ENCODE data around the gene EPB41L4B.
A peak's percentile ranks its signal among the peaks of the same experiment; 100 is the strongest.
"Not testable (repeated sequence)": the region's sequence is repeated elsewhere in the genome, so short reads cannot be mapped to it uniquely, and the experiment has no call there.

Gene EPB41L4B

GRCh38 chr9:109320742-109321448, at the start of gene EPB41L4B:
Gene EPB41L4B, minus strand, starts transcription at chr9:109321059. Its CDS starts 613 bp downstream, at chr9:109320446.
- Histone ChIP-seq H3K27me3 (ENCODE audit: insufficient read depth, low read depth) (no peaks in the 10 kb centered on the region), H3K79me2 (ENCODE audit: insufficient read depth, low read depth) (no peaks in the 10 kb centered on the region), H3K4me2 (peak within 1 kb of the TSS; percentile 70), H3K4me1 (ENCODE audit: low read depth, poor library complexity, severe bottlenecking) (peaks cover 6% of the 10 kb centered on the region), H3K27ac (no peak within 1 kb of the TSS), H3K9ac (peak within 1 kb of the TSS; percentile 6; the same call in 1 of the 2 replicates), H3K36me3 (ENCODE audit: insufficient read depth) (no peaks in the 10 kb centered on the region), H4K20me1 (ENCODE audit: insufficient read depth) (no peaks in the 10 kb centered on the region), H3K4me3 (IDR thresholded peaks at IDR 0.05; ENCODE audit: insufficient read depth, low read depth, low read length) (no peak within 1 kb of the TSS), H2AFZ (ENCODE audit: low read depth) (peak within 1 kb of the TSS; percentile 84)
- peak; percentile 82 for TF ChIP-seq CTCF (conservative IDR thresholded peaks at IDR 0.05; ENCODE audit: low read depth, low read length)

GRCh38 chr9:109369285-109369684, 48.4 kb upstream of the EPB41L4B start:
- H3K36me3 ChIP-seq (ENCODE audit: insufficient read depth), result no peaks in the 10 kb centered on the region
- peaks cover 56% of the 10 kb centered on the region for H3K4me1 ChIP-seq (ENCODE audit: low read depth, poor library complexity, severe bottlenecking)
- TF ChIP-seq CTCF (conservative IDR thresholded peaks at IDR 0.05; ENCODE audit: low read depth, low read length), result no peak
- H3K4me3 ChIP-seq (IDR thresholded peaks at IDR 0.05; ENCODE audit: insufficient read depth, low read depth, low read length), result no peak overlapping the region
- peak overlapping the region; percentile 71 for H3K4me2 ChIP-seq
- no peaks in the 10 kb centered on the region for H3K79me2 ChIP-seq (ENCODE audit: insufficient read depth, low read depth)
- H3K9ac ChIP-seq, result no peak overlapping the region
- H3K27ac ChIP-seq, result peak overlapping the region; percentile 41; the same call in 1 of the 2 replicates
- H2AFZ ChIP-seq (ENCODE audit: low read depth), result no peak overlapping the region
- H4K20me1 ChIP-seq (ENCODE audit: insufficient read depth), result no peaks in the 10 kb centered on the region
- H3K27me3 ChIP-seq (ENCODE audit: insufficient read depth, low read depth), result no peaks in the 10 kb centered on the region

GRCh38 chr9:109360771-109361170, 39.9 kb upstream of the EPB41L4B start:
- no peaks in the 10 kb centered on the region for H4K20me1 ChIP-seq (ENCODE audit: insufficient read depth)
- no peaks in the 10 kb centered on the region for H3K79me2 ChIP-seq (ENCODE audit: insufficient read depth, low read depth)
- H3K27ac ChIP-seq, result no peak overlapping the region
- H3K27me3 ChIP-seq (ENCODE audit: insufficient read depth, low read depth), result no peaks in the 10 kb centered on the region
- TF ChIP-seq CTCF (conservative IDR thresholded peaks at IDR 0.05; ENCODE audit: low read depth, low read length), result no peak
- H3K36me3 ChIP-seq (ENCODE audit: insufficient read depth), result no peaks in the 10 kb centered on the region
- no peaks in the 10 kb centered on the region for H3K4me1 ChIP-seq (ENCODE audit: low read depth, poor library complexity, severe bottlenecking)
- H2AFZ ChIP-seq (ENCODE audit: low read depth), result no peak overlapping the region
- no peak overlapping the region for H3K4me3 ChIP-seq (IDR thresholded peaks at IDR 0.05; ENCODE audit: insufficient read depth, low read depth, low read length)
- H3K9ac ChIP-seq, result no peak overlapping the region
- no peak overlapping the region for H3K4me2 ChIP-seq

- H2AFZ ChIP-seq (ENCODE audit: low read depth); H3K79me2 ChIP-seq (ENCODE audit: insufficient read depth, low read depth); H3K4me2 ChIP-seq; H3K27ac ChIP-seq; H3K4me1 ChIP-seq (ENCODE audit: low read depth, poor library complexity, severe bottlenecking); H3K27me3 ChIP-seq (ENCODE audit: insufficient read depth, low read depth); H3K4me3 ChIP-seq (IDR thresholded peaks at IDR 0.05; ENCODE audit: insufficient read depth, low read depth, low read length); H4K20me1 ChIP-seq (ENCODE audit: insufficient read depth); H3K36me3 ChIP-seq (ENCODE audit: insufficient read depth); H3K9ac ChIP-seq: not testable (repeated sequence)
Observed at GRCh38 chr9:109358968-109359603, 38.2 kb upstream of the EPB41L4B start.
